Tongue (tissue), 2 donors: ENCODE data around the gene PYCARD. TPM values are rescaled to one million over a fixed set of nuclear protein-coding genes. Genes with fewer than 3 reads are reported as not detected.
"Not testable (repeated sequence)": the region's sequence is repeated elsewhere in the genome, so short reads cannot be mapped to it uniquely, and the experiment has no call there.

Experiments
- DNase-seq: peaks from one replicate; pipeline ENCODE4 v3.0.0-alpha.2; 2015
- total RNA-seq: library from RNA; depleted of rRNA; stranded (reverse); fragments of >200 nt; gene quantifications from one replicate; pipeline ENCODE4 v1.2.3, GENCODE V29; 2014

PYCARD gene
- total RNA-seq, 1 donor from 2014 or later, result 15.2 TPM

DNA sequence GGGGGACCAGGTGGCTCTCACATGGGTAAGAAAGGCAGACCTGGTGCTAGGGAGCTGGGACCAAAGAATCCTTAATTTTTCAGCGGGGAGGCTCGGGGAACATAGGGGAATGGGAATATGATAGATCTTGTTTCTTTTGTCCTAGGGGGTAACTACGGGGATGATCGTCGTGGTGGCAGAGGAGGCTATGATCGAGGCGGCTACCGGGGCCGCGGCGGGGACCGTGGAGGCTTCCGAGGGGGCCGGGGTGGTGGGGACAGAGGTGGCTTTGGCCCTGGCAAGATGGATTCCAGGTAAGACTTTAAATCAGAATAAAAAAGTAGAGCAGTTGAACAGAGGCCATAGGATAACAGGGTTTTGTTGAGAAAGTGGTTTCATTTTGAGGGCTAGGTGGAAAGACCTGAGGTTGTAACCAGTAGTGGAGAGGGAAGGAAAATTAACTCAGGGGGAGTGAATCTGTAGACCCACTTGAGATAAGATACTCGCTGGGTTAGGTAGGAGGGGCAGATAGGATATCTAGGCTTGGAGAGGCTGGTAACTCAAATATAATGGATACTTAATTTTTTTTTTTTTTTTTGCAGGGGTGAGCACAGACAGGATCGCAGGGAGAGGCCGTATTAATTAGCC is 11.6 kb downstream of the PYCARD start:
- no peak for DNase-seq

DNA sequence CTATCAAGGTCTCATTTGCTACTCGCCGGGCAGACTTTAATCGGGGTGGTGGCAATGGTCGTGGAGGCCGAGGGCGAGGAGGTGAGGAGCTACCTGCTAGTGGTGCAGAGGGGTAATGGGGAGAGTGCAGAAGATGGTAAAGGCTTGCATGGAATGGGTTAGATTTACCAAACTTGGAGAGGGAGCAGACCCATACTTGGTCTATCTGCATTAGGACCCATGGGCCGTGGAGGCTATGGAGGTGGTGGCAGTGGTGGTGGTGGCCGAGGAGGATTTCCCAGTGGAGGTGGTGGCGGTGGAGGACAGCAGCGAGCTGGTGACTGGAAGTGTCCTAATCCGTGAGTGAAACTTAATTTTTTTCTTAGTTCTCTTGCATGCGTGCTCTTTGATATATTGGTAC is 12.5 kb downstream of the PYCARD start:
- no peak for DNase-seq

- no peak for DNase-seq
These were observed 13.2 kb downstream of the PYCARD start for GRCh38 chr16:31189412-31189778.

- DNase-seq, result no peak
These were observed 13.8 kb downstream of the PYCARD start for GRCh38 chr16:31188450-31189411.

GRCh38 chr16:31187808-31188189 is 14.8 kb downstream of the PYCARD start:
- DNase-seq, result no peak

- DNase-seq, result no peak
These were observed 15.4 kb downstream of the PYCARD start for GRCh38 chr16:31186930-31187807.

- DNase-seq, result no peak
These were observed 16.4 kb downstream of the PYCARD start for GRCh38 chr16:31186176-31186575.

GRCh38 chr16:31185339-31185738 is 17.2 kb downstream of the PYCARD start:
- no peak for DNase-seq

DNA sequence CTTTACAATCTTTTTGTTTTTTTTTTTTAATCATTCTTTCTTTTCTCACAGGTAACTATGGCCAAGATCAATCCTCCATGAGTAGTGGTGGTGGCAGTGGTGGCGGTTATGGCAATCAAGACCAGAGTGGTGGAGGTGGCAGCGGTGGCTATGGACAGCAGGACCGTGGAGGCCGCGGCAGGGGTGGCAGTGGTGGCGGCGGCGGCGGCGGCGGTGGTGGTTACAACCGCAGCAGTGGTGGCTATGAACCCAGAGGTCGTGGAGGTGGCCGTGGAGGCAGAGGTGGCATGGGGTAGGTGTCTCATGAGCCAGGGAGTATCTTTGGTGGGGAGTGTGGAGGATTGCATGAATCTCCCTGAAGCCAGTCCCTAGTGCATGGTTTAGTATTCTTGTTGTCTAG is 17.7 kb downstream of the PYCARD start:
- no peak for DNase-seq

DNA sequence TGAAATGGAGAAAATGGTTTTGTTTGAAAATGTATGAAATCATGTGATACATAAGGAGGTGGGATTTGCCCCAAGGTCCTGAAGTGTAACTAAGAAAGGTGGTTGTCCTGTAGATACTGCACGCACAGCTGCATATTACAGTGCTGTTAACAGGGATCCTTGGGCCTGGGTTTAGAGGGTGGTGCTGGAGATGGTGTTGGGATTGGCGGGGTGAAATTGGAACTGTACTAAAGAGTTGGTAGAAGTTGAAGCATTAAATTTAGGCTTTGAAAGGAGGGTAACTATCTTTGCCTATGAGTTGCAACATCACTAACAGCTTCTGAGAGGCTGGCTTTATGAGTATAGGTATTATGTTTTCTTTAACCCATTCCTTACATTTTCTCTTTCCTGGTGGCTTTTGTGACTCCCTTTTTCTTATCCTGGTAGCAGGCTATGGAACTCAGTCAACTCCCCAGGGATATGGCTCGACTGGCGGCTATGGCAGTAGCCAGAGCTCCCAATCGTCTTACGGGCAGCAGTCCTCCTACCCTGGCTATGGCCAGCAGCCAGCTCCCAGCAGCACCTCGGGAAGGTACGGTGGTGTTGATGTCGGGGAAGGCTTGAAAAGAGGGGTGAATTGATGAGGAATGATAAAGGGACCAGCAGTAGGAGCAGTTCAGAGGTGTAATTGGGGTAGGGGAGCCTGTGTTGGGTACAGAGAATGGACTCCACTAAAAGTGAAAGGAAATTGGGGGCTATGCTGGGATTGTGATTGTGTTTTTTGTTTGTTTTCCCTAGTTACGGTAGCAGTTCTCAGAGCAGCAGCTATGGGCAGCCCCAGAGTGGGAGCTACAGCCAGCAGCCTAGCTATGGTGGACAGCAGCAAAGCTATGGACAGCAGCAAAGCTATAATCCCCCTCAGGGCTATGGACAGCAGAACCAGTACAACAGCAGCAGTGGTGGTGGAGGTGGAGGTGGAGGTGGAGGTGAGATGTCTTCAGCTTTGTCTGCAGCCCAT is 18.8 kb downstream of the PYCARD start:
- no peak for DNase-seq

DNA sequence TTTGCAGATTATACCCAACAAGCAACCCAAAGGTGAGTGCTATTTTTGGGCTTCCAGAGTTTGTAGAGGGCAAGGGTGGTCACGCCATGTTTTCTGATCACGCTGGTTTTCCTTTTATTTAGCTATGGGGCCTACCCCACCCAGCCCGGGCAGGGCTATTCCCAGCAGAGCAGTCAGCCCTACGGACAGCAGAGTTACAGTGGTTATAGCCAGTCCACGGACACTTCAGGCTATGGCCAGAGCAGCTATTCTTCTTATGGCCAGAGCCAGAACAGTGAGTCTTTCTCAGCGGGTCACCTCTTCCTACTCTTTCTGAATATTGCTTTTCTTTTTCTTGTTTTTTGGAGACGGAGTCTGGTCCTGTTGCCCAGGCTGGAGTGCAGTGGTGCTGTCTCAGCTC is 20.2 kb downstream of the PYCARD start:
- DNase-seq, result no peak

- peak; percentile 32 for DNase-seq
These were observed 21.3 kb downstream of the PYCARD start for GRCh38 chr16:31181102-31181830.

DNA sequence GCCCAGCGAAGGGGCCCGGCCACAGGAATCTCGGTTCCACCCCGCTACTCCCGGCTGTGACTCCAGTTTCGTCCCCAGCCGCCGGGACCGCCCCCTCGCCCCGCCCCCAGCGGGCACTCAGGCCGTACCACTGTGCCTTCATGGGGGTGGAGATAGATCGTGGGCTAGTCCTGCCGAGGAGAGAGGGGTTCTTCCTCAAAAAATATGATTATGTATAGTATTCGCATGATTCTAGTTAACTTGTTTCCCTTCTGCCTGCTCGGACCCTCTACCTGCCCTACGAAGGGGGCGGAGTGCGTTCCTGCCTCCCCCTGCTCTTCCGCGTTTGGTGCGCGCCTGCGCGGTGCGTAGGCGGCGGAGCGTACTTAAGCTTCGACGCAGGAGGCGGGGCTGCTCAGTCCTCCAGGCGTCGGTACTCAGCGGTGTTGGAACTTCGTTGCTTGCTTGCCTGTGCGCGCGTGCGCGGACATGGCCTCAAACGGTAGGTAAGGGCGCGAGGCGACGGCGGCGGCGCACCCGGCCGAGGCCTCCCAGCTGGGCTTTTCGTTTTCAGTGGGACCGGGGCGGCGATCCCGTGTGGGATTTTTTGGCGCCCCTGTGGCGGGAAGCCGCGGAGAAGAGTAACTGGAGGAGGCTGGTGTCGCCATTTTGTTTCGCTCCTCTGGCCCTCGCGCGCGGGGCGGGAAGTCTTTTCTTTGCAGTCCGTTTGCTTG is 22.7 kb downstream of the PYCARD start, which contains the start of gene FUS:
FUS (plus strand) TSS at position 393 of the 713 bp plus-strand sequence; CDS start at position 469, 76 bp downstream.
- peak; percentile 98 for DNase-seq

DNA sequence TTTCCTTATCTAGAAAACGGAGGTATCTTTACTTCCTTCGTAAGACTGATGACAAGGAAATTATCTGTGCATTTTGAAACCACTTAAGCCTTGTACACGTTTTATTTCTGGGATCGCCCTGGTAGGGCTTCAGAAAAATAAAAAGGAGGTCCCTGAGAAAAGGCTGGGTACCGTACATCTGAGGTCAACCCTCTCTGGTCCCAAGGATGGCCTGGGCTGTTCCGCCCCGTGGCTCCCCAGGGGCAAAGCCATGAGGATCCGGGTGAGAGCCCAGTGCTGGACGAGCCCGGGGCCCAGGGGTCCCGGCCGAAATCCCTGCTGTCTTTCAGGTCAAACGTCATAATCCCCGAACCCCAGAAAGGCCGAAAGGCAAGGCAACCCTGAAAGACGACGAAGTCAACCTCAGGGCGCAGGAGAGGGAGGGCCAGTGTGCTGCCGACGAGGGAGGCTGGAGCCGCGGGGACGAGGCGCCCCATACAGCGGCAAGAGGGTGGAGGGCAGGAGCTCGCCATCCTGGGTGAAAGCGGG is 23.3 kb downstream of the PYCARD start:
- DNase-seq, result peak; percentile 26

DNA sequence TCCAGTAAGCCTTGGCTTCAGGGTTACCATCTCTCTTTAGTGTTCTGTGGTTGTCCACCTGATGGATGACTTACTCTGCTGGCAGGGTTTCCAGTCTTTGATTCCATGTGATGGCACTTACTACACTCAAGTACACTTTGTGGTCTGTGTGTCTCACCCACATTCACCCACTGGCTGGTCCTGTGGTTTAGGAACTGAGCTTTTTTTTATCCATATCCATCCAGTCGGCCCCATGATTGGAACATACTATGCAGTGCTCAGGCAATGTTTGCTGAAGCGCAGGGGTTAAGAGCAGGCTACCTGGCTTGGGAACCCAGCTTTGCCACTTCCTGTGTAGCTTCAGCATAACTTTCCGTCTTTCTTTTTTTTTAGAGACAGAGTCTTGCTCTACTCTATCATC is 25.4 kb downstream of the PYCARD start:
- DNase-seq, result no peak

- not testable (repeated sequence) for DNase-seq
These were observed 32.5 kb downstream of the PYCARD start for GRCh38 chr16:31170048-31170447.

GRCh38 chr16:31168848-31169247 is 33.7 kb downstream of the PYCARD start:
- no peak for DNase-seq

DNA sequence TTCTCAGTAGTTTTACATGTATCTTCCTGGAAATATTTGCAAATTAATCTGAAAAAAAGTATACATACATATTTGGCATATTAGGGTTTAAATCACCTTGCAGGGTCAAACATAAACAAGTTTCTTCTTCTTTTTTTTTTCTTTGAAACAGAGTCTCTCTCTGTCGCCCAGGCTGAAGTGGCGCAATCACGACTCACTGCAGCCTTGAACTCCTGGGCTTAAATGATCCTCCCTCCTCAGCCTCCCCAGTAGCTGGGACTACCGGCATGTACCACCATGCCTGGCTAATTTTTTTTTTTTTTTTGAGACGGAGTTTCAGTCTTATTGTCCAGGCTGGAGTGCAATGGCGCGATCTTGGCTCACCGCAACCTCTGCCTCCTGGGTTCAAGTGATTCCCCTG is 35.2 kb downstream of the PYCARD start:
- DNase-seq, result no peak

DNA sequence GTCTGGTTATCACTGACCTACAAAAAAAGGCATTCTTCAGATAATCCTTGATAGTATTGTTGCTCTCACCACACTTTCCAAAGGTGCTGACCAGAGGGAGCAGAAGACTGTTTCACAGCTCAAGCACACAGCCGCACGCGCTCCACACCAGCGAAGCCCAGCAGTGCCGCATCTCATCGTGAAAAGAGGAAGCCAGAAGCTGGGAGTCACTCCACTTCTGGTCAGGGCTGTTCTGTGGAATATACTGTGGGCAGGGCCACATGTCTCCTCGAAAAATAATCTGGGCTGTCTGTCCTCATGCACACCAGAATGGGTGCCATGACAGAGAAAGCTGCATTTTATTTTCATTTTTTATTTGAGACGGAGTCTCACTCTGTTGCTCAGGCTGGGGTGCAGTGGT is 45.4 kb downstream of the PYCARD start:
- DNase-seq, result no peak
